CD4-positive, alpha-beta T cell (primary cell): ENCODE measurements around the gene VWA7. TPM values are rescaled to one million over a fixed set of nuclear protein-coding genes. Genes with fewer than 3 reads are reported as not detected.

Experiments
- ATAC-seq: fragments of 200-7000 bp; cut with Tn5 transposase; one replicate; pipeline ENCODE4 v1.10.0; 2022; ENCODE audit warnings: mild to moderate bottlenecking; ENCODE audit not compliant: poor library complexity
- CTCF ChIA-PET: fragments of 350-600 bp; sonication (Branson Sonifier 250); formaldehyde crosslinking; loops from one replicate; lab custom pipeline; 2021; ENCODE audit warnings: antibody characterized with exemption, inconsistent platforms; lab: Charles Lee
- POLR2A ChIA-PET: fragments of 350-600 bp; sonication (Branson Sonifier 250); formaldehyde crosslinking; loops from one replicate; lab custom pipeline; 2021; ENCODE audit warnings: antibody characterized with exemption, inconsistent platforms; lab: Charles Lee
- DNase-seq, 14 experiments: peaks; one replicate each; pipeline ENCODE4 v3.0.0-alpha.2; 2013 to 2020; ENCODE audit warnings: mixed read lengths in 2 of 14
- H3K27ac ChIP-seq, 2 donors: one replicate each; pipeline versions ENCODE4 v1.5.1 to v1.7.0; 2013; ENCODE audit warnings: low read length in 2 of 2, low read depth in 1 of 2, mild to moderate bottlenecking in 1 of 2
- H3K27me3 ChIP-seq, 2 experiments: 1 replicate in 1 of 2; 2 replicates in 1 of 2; pipeline versions ENCODE4 v1.6.1 to v1.7.0; 2013; ENCODE audit warnings: low read length in 2 of 2, control low read depth in 1 of 2, mild to moderate bottlenecking in 1 of 2, moderate library complexity in 1 of 2; ENCODE audit not compliant: insufficient read depth in 2 of 2, control insufficient read depth in 1 of 2
- H3K36me3 ChIP-seq: one replicate; pipeline ENCODE4 v1.6.1; 2013; ENCODE audit warnings: low read length, control low read depth; ENCODE audit not compliant: insufficient read depth
- H3K4me1 ChIP-seq: one replicate; pipeline ENCODE4 v1.6.1; 2013; ENCODE audit warnings: low read length, control low read depth; ENCODE audit not compliant: insufficient read depth
- H3K4me3 ChIP-seq: one replicate; pipeline ENCODE4 v1.5.1; 2013; ENCODE audit warnings: mild to moderate bottlenecking, low read length, moderate library complexity
- H3K9me3 ChIP-seq, 2 experiments: 1 replicate in 1 of 2; 2 replicates in 1 of 2; pipeline versions ENCODE4 v1.6.1 to v1.7.0; 2013; ENCODE audit warnings: low read length in 2 of 2, mild to moderate bottlenecking in 2 of 2, control low read depth in 1 of 2, moderate library complexity in 1 of 2; ENCODE audit not compliant: control insufficient read depth in 1 of 2, insufficient read depth in 1 of 2
- H3K27ac Mint-ChIP-seq: one replicate; pipeline ENCODE4 v1.8.0; 2020; ENCODE audit warnings: mixed read lengths
- H3K27me3 Mint-ChIP-seq: one replicate; pipeline ENCODE4 v1.8.0; 2021; ENCODE audit warnings: mixed read lengths
- H3K36me3 Mint-ChIP-seq: one replicate; pipeline ENCODE4 v1.8.0; 2021; ENCODE audit warnings: low read depth, mixed read lengths
- H3K4me1 Mint-ChIP-seq: one replicate; pipeline ENCODE4 v1.8.0; 2021; ENCODE audit warnings: low read depth, mixed read lengths
- H3K4me3 Mint-ChIP-seq: one replicate; pipeline ENCODE4 v1.8.0; 2020; ENCODE audit warnings: mild to moderate bottlenecking, mixed read lengths
- H3K9me3 Mint-ChIP-seq: one replicate; pipeline ENCODE4 v1.8.0; 2020; ENCODE audit warnings: mixed read lengths
- CTCF ChIP-seq: fragments of 200-600 bp; IDR thresholded peaks from one replicate; pipeline ENCODE4 v1.8.0; 2022; ENCODE audit warnings: antibody characterized with exemption, mild to moderate bottlenecking
- intact Hi-C, 2 experiments: fragments of 100-400 bp; cut with DNase I in 1 of 2; cut with micrococcal nuclease in 1 of 2; formaldehyde crosslinking; loops; one replicate each; pipeline versions ENCODE4 v1.15.1 to v1.9.0; 2023 to 2025; cut with DNase I, micrococcal nuclease
- total RNA-seq, 174 experiments: library from RNA in 2 of 174; stranded (reverse) in 2 of 174; gene quantifications; one replicate each; pipeline ENCODE4 v1.2.3 and lab custom pipeline; 2021 to 2026

Gene VWA7
- total RNA-seq, 2 experiments from 2014 or later, result 1.7 TPM

- peaks cover 11% of the 10 kb centered on the region for H3K4me1 Mint-ChIP-seq
- H3K36me3 Mint-ChIP-seq, result peaks cover 48% of the 10 kb centered on the region
- ATAC-seq (no peak), DNase-seq (no peak)
- H3K27me3 Mint-ChIP-seq, result no peaks in the 10 kb centered on the region
- intact Hi-C loops, result no loop called here
- H3K27ac Mint-ChIP-seq, result no peak overlapping the region
- no peak overlapping the region for H3K4me3 ChIP-seq
- H3K36me3 ChIP-seq, result peaks cover 72% of the 10 kb centered on the region
- ChIA-PET POLR2A (no interaction called here), CTCF (no interaction called here)
- TF ChIP-seq CTCF, result no peak
- no peaks in the 10 kb centered on the region for H3K9me3 ChIP-seq
- H3K4me1 ChIP-seq, result peaks cover 18% of the 10 kb centered on the region
- H3K4me3 Mint-ChIP-seq, result no peak overlapping the region
- H3K9me3 Mint-ChIP-seq, result no peaks in the 10 kb centered on the region
- no peak overlapping the region for H3K27ac ChIP-seq
- H3K27me3 ChIP-seq, result no peaks in the 10 kb centered on the region
These were observed 4.4 kb upstream of the VWA7 start for GRCh38 chr6:31781244-31782125.

GRCh38 chr6:31780507-31781243 lies 3.5 kb upstream of the VWA7 start:
- no peaks in the 10 kb centered on the region for H3K27me3 Mint-ChIP-seq
- H3K36me3 ChIP-seq, result peaks cover 67% of the 10 kb centered on the region

GRCh38 chr6:31779908-31780307 lies 2.8 kb upstream of the VWA7 start:
- Histone ChIP-seq H3K27ac (no peak overlapping the region), H3K9me3 (no peaks in the 10 kb centered on the region), H3K27me3 (no peaks in the 10 kb centered on the region), H3K4me3 (no peak overlapping the region), H3K4me1 (peaks cover 32% of the 10 kb centered on the region), H3K36me3 (peaks cover 59% of the 10 kb centered on the region)
- peaks cover 20% of the 10 kb centered on the region for H3K4me1 Mint-ChIP-seq
- intact Hi-C loops, result no loop called here
- TF ChIP-seq CTCF, result no peak
- ATAC-seq (no peak), DNase-seq (no peak)
- no peaks in the 10 kb centered on the region for H3K27me3 Mint-ChIP-seq
- no peak overlapping the region for H3K27ac Mint-ChIP-seq
- CTCF ChIA-PET, result no interaction called here
- POLR2A ChIA-PET, result no interaction called here
- peaks cover 47% of the 10 kb centered on the region for H3K36me3 Mint-ChIP-seq
- H3K4me3 Mint-ChIP-seq, result no peak overlapping the region
- H3K9me3 Mint-ChIP-seq, result no peaks in the 10 kb centered on the region

More at GRCh38 chr6:31780507-31781243, 3.5 kb upstream of the VWA7 start:
- ChIA-PET POLR2A (no interaction called here), CTCF (no interaction called here)
- H3K4me1 ChIP-seq, result peaks cover 26% of the 10 kb centered on the region
- DNase-seq, result no peak
- Mint-ChIP-seq H3K36me3 (peaks cover 48% of the 10 kb centered on the region), H3K9me3 (no peaks in the 10 kb centered on the region), H3K4me3 (no peak overlapping the region), H3K4me1 (peaks cover 14% of the 10 kb centered on the region), H3K27ac (no peak overlapping the region)
- no peaks in the 10 kb centered on the region for H3K9me3 ChIP-seq
- intact Hi-C loops, result no loop called here
- no peak for ATAC-seq
- TF ChIP-seq CTCF, result no peak
- H3K4me3 ChIP-seq, result no peak overlapping the region
- no peak overlapping the region for H3K27ac ChIP-seq
- H3K27me3 ChIP-seq, result no peaks in the 10 kb centered on the region
